Activated CD8-positive, alpha-beta memory T cell treated with anti-CD3 and anti-CD28 coated beads, Interleukin-2, amount 50 U/mL, for 24 hours (primary cell): ENCODE measurements around the gene CMIP.
"Not testable (repeated sequence)": the region's sequence is repeated elsewhere in the genome, so short reads cannot be mapped to it uniquely, and the experiment has no call there.

Source experiments
- DNase-seq: peaks from one replicate; pipeline ENCODE4 v3.0.0-alpha.2; 2020; ENCODE audit errors: extremely low read depth

The CMIP gene

DNA sequence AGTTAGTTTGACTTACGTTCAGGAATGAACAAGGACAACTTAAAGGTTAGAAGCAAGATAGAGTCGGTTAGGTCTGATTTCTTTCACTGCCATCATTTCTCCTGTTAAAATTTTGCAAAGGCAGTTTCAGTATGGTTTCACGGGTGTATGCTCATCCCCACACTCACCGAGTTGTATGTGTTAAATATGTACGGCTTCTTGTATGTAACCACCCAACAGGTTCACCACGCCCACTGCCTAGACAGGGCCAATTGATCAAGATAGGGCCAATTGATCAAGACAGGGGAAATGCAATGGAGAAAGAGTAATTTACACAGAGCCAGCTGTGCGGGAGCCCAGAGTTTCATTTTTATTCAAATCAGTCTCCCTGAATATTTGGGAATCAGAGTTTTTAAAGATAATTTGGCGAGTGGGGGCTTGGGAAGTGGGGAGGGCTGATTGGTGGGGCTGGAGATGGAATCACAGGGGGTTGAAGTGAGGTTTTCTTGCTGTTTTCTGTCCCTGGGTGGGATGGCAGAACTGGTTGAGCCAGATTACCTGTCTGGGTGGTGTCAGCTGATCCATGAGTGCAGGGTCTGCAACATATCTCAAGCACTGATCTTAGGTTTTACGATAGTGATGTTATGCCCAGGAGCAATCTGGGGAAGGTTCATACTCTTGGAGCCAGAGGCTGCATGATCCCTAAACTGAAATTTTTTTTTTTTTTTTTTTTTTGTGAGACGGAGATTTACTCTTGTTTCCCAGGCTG lies 272.0 kb downstream of the CMIP start:
- DNase-seq: no peak

DNA sequence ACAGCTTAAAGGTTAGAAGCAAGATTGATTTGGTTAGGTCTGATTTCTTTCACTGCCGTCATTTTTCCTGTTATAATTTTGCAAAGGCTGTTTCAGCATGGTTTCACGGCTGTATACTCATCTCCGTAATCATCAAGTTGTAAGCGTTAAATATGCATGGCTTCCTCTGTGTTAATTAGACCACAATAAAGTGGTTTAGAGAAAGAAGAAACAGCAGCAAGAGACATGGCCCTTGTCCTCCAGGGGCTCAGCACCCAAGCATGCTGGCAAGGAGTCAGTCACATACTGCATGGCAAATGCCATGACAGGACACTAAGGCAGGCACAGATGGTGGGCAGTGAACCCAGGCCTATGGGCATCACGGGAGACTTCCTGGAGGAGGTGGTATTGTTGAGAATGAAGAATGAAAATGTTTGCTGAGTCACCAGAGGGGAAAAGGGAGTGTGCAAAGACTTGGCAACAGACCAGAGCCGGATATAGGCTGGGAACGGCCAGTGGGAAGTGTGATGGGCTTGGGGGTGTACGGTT lies 273.1 kb downstream of the CMIP start:
- DNase-seq: no peak

DNA sequence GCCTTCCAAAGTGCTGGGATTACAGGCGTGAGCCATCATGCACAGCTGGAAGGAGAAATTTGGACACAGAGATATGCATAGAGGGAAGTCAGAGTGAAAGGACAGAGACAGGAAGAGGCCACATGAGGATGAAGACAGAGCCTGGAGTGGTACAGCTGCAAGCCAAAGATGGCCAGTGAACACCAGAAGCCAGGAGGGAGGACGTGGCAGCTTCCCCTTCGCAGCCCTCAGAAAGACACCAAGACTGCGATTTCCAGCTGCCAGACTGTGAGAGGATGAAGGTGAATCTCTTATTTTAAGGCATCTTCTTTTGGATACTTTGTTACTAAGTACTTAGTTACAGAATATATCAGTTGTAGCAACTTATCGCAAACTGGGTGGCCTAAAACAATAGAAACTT lies 274.0 kb downstream of the CMIP start:
- no peak for DNase-seq

DNA sequence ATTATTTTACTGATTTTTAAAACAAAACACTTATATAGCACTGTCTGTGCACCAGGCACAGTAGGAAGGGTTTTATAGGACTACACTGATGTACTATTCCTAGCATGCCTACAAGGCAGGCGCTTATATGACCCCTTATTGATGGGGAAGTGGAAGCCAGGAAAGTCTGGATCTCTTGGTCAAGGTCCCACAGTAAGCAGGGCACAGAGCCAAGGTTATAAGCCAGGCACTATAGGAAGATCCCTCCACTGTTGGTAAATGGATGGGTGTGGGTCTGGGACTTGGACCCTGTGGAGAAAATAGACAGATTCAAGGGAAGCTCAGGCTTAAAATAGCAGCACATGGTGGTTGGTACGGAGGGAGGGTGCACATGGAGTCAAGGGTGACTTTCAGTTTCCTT lies 275.4 kb downstream of the CMIP start:
- no peak for DNase-seq

DNA sequence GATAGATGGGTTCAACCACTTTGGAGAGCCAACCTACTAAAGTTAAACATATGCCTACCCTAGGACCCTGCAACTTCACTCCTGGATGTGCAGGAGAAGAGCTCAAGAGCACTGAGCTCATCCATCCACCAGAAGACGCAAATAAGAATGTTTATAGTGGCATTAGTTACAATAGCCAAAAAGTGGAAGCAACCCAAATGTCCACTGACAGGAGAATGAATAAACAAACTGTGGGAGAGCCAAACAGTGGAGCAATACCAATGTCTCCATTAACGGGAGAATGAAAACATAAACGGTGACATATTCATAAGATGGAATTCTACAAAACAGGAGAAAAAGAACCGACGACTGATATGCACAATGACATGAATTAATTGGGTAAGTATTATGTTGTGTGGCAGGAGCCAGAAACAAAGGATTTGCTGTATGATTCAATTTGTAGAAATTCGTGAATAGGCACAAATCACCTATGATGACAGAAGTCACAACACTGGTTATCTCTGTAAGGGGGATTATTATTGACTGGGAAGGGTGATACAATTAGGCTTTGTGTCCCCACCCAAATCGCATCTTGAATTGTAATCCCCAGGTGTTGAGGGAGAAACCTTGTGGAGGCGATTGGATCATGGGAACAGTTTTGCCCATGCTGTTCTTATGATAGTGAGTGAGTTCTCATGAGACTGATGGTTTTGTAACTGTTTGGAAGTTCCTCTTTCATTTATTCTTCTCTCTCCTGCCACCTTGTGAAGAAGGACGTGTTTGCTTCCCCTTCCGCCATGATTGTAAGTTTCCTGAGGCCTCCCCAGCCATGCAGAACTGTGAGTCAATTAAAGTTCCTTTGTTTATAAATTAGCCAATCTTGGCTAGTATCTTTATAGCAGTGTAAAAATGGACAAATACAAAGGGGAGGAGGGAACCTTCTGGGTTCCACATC lies 276.6 kb downstream of the CMIP start:
- DNase-seq: no peak

DNA sequence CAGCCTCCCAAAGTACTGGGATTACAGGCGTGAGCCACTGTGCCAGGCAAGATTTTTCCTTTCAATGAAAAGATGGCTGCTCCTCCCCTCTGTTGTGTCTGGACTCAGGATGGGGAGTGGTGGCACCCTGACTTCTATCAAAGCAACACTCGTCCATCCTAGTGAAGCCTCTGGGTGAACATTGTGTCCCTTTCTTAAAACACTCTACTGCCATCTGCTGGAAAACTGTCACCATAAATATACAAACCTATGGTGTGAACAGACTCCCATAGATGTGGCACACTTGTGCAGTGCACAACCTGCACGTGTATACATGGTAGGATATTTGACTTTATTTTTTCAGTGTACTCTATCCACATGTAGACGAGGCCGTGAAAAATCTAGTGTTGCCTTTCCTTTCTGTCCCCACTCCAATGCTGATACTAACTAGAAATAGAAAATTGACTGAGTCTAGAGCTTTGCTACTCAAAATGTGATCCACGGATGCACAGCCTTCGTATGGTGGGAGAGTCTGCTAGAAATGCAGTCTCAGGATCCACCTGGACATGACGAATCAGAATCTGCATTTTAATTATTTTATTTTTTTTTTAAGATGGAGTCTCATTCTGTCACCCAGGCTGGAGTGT lies 278.6 kb downstream of the CMIP start:
- no peak for DNase-seq

DNA sequence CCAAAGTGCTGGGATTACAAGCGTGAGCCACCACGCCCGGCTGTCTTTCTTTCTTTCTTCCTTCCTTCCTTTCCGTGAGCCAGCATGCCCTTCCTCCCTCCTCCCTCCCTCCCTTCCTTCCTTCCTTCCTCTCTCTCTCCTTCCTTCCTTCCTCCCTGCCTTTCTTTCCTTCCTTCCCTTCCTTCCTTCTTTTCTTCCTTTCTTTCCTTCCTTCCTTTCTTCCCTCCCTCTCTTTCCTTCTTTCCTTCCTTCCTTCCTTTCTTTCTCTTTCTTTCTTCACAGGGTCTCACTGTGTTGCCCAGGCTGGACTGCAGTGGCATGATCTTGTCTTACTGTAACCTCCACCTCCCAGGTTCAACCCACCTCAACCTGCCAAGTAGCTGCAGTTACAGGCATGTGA lies 283.8 kb downstream of the CMIP start:
- DNase-seq: no peak

DNA sequence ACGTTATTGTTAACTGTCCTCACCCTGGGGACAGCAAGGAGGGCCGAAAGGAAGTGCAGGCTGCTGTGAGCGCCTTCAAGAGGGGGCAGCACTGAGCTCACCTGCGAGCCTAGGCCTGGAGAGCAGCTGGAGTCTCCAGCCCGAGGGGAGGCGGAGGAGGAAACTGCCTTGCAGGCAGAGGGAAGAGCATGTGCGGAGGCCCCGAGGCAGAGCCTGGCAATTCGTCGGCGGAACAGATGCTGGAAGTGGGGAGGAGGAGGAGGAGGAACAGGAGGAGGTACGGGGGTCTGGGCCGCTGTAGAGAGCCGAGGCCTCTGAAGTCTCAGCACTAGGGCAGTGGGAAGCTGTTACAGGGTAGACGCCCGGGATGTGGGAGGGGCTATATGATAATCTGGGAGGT lies 284.8 kb downstream of the CMIP start:
- no peak for DNase-seq

DNA sequence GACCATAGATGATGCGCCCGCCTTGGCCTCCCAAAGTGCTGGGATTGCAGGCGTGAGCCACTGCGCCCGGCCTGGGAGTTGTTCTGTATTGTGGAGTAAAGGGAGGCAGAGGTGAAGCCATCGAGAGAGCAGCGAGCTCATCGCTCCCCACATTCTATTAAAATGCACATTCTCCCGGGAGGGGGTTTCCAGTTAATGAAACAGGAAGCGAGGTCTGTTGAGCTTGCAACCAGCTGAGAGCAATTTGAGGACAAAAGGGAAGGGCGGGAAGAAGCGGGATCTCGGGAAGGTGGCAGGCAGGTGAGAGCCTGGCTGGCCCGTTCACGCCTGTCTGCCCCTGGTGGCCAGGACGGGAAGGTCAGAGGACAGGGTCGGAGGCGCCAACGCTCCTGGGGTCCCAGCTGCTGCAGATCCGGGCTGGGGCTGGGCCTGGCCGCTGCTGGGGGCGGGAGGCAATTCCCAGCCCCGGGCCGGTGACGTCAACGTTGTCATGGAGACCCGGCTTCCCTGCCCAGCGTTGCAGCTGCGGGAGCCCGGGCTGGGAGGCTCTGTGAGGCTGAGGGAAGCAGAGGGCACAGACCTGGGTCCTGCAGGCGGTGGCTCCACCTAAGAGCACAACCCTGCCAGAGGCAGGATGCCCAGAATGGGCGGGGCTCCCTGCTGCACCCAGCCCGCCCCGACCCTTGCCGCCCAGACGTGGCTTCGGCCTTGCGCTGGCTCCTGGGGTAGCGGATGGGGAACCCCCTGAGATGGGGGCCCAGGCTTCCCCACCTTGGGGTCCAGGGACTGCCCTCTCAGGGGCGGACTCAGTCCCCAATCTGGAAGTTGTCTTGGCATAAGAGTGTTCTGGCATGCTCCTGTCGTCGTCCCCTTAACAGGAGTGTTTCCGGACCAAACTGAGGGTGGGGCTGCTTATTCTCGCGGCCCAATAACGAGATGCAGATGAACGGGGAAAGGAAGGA lies 285.8 kb downstream of the CMIP start:
- DNase-seq: no peak

DNA sequence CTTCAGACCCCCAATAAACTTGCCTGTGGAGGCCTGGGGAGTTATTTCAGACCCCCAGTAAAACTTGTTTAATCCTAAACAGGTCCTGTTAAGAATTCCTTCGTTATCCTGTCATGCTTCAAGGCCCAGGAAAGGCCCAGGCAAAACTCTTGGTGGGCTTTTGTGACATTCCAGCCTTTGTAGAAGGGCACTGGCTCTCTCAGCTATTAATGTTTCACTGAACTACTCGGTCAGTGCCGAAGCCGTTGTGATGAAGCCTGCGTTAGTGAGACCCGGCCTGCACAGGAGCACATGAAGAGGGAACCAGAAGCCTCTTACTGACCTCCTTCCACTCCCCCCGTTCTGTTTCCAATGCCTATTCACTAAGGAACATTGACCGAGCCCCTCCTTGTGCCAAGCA lies 287.0 kb downstream of the CMIP start:
- no peak for DNase-seq

DNA sequence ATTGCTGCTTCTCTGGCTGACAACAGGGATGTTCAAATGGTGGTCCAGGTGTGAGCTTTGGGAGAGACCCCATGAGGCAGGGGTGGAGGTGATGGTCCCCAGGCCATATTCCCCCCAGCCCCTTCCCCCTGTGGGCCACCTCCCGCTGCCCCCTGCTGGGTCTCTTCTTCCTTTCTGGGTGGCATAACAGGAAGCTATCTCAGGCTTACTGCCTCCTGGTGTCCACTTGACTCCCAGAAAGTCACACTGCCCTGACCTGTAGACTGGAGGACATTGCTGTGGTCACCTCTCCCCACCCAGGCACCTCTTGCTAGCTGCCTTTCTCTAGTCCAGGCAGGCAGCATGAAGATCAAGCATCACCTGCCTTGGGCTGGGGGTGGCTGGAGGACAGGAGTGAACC lies 288.1 kb downstream of the CMIP start:
- no peak for DNase-seq

DNA sequence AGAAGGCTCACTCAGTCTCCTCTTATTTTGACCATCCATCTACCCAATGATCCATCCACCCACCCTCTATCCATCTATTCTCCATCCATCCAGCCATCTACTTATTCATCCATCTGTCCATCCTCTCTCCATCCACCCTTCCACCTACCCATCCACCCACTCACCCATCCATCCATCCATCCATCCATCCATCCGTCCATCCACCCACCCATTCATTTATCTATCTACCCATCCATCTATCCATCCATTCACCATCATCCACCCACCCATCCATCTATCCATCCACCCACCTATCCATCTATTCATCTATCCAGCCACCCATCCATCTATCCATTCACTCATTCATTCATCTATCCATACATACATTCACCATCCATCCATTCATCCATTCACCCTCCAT lies 288.7 kb downstream of the CMIP start:
- no peak for DNase-seq

DNA sequence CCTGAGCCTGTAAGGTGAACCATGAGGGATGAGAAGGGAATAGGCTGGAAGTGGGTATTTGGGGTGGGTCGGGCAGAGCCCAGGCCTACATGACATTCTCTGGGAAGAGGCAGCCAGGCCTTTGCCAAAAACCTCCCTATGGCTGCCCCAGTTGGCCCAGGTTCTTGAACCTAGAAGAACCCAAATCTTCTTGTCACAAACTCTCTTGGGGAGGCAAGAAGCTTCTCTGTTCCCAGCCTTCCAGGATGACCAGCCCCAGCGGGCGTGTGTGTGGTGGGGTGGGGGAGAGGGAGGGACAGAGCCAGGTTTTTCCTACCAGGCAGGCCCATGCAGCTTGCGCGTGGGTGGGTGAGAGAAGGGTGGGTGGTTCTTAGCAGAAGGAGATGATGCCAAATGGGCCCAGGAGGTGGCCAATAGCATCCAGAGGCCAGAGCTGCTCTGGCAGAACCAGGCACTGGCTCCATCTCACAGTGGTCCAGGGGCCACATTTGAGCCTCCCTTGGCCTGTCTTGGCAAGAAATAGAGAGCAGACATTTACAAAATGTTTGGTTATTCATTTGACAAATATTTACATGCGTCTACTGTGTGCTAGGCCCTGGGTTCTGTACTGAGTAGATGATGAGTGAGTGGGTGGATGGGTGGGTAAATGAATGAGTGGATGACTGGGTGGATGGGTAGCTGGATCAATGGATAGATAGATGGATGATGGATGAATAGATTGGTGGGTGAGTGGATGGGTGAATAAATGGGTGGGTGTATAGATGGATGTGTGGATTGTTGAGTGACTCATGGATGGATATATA lies 290.2 kb downstream of the CMIP start:
- no peak for DNase-seq

DNA sequence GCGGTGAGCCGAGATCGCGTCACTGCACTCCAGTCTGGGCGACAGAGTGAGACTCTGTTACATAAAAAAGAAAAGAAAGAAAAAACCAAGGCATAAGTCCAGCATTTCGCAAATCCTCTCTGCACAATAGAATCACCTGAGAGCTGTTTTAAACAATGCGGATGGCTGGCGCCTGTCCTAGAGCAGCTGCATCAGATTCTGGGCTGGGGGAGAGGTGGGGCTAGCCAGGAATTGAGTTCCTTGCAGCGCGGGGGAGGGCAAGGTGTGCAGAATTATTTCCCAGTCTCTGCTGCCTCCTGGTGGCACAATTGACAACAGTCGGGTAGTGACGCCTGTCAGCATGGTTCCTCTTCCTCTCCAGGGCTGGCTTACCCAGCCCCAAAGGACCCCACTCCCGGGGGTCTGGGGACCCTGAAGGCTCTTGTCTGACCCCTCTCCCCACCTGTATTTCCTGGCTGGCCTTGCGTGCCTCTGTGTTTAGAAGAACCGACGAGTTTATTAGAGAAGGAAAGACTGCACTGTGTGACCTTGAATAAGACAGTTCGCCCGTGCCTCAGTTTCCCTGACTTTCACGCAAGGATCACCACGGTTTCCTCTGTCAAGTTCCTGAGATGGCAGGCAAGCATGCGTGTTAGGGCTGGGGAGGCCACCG lies 293.4 kb downstream of the CMIP start:
- peak; percentile 67 for DNase-seq

DNA sequence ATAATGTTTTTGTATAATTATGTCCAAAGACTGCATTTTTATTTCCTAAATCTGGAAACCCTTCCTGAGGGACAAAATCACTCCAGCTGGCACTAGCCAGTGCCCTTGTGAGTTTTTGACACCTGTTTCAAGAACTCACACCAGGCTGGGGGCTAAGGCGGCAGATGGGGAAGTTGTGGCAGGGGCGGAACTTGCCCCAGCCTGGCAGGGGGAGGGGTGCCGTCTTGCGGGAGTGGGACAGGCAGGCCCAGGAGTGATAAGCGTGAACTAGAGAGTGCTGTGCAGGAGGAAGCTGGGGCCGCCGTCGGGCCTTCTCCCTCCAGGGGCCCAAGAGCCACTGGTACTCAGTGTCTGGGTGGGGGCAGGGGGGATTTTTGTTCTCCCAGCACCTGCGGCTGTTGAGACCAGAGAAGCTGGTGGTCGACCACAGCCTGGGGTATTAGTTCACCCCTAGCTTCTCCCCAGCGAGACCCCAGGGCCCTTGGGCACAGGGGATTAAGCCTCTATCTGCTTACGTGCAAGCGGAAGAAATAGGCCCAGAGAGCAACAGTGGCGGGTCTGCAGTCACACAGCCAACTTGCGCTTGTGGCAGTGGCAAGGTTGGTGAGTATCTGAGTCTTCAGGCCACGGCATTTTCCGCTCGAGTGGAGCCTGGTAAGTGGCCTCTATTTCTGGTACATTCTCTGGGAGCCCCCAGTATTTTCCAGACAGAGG lies 294.3 kb downstream of the CMIP start:
- DNase-seq: no peak

DNA sequence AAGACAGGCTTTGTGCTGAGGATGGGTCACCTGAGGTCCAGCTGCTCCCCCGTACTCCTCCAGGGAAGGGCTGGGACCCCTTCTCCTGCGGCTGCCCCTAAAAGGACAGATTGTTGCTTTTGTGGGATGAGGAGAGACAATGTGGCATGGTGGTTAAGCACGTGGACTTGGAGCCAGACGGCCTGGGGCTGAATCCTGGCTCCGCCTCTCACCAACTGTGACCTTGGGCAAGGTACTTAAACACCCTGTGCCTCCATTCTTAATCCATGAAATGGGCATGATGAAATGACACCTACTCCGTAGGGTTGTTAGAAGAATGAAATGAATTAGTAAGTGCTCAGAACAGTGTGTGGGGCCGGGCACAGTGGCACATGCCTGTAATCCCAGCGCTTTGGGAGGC lies 294.9 kb downstream of the CMIP start:
- DNase-seq: no peak

DNA sequence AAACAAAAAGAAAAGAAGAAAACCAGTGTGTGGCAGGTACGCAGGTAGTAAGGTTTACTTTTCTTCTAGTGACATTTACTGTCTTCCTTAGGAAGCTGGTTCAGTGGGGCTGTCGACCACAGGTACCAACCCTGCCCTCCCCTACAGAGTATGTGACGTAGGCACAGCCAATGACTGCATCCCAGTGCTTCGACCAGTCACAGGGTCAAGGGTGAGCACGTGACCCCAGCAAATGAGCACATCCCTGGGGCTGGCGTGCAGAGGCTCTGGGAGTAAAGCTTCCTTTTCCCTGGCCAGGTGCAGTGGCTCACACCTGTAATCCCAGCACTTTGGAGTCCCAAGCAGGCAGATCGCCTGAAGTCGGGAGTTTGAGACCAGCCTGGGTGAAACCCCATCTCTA lies 295.6 kb downstream of the CMIP start:
- DNase-seq: no peak

DNA sequence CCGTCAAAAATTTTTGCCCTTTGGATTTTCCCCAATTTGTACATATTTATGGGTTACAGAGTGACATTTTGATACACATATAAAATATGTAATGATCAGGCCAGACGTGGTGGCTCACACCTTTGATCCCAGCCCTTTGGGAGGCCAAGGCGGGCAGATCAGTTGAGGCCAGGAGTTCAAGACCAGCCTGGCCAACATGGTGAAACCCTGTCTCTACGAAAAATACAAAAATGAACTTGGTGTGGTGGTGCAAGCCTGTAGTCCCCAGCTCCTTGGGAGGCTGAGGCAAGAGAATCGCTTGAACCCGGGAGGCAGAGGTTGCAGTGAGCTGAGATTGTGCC lies 296.8 kb downstream of the CMIP start:
- DNase-seq: not testable (repeated sequence)

DNA sequence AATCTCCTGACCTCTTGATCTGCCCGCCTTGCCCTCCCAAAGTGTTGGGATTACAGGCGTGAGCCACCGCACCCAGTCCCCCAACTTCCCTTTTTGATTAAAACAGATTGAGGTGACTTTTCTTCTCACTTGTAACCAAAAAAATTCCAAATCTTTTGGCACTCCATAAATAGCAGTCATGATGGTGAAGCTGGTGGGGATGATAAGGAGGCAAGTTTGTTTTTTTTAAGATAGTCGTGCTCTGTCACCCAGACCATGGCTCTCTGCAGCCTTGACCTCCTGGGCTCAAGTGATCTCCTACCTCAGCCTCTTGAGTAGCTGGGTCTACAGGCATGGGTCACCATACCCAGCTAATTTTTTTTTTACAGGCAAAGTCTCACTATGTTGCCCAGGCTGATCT lies 299.8 kb downstream of the CMIP start:
- DNase-seq: no peak
